Right kidney (tissue), 1 donor: Measurements from ENCODE around the gene CDC42EP3.
A peak's percentile ranks its signal among the peaks of the same experiment; 100 is the strongest.

Experiments
- DNase-seq: peaks from one replicate; pipeline ENCODE4 v3.0.0-alpha.2; 2016

Gene CDC42EP3

GRCh38 chr2:37684809-37685208 lies 13.4 kb upstream of the CDC42EP3 start:
- no peak for DNase-seq

DNA sequence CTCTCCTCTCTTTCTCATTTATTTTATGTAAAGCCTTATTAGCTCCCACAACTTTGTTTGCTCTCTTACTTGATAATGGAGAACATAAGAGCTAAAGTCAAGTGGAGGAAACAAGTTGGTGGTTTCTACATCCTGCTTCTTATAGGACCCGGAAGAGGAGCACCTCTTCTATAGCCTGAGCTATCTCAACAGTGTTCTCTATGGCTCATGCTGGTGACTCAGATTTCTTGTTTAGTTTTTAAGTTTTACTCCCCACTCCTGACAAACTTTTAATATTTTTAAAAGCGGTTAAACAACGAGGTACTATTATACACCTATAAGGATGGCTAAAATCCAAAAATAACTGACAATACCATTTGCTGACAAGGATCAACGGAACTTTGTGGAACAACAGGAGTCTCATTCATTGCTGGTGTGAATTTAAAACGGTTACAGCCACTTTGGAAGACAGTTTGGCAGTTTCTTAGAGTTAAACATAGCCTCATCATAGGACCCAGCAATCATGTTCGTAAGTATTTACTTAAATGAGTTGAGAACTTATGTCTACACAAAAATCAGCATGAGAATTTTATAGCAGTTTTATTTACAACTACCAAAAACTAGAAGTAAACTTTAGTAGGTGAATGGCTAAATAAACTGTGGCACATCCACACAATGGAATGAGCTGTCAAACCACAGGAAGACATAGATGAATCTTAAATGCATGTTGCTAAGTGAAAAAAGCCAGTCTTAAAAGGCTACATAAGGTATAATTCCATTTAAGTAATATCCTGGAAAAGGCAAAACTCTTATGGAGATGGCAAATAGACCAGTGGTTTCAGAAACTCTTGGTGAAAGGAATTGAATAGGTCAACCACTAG lies 12.7 kb upstream of the CDC42EP3 start:
- no peak for DNase-seq

DNA sequence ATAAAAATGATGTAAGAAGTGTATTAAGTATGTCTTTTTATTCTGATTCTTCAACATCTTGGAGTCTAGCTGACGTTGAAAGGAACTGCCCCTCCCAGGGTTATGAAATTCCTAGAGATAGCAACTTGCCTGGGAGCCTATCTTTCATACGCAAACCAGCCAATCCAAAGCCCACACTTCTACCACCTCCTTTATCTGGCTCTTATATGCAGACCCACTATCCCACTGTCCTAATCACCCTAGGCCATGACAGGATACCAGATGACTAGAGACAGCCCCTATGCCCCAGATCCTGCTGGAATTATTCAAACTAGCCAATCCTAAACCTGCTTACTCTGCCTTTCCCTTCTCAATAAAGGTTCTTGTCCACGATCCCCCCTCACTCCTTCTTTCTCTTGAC lies 11.8 kb upstream of the CDC42EP3 start:
- DNase-seq: no peak

- no peak for DNase-seq
These were observed 11.0 kb upstream of the CDC42EP3 start for GRCh38 chr2:37682473-37682872.

DNA sequence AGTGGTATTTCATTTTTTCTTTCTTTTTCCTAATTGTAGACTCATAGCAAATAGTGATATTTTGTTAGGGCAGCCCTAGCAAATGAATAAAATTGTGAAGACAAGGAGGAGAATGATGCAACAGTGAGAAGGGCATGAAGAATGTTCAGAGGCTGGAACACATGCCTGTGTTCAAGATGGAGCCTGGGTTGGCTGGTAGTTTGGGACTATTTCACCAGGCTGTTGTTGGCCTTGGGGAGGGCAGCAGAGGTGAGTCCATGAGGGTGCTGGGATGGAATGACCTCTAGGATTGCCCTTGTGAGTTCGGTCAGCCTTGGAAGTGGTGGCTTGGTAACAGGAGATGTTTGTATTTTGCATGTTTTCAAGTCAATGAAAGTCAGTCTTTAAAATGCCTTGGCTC lies 10.1 kb upstream of the CDC42EP3 start:
- no peak for DNase-seq

DNA sequence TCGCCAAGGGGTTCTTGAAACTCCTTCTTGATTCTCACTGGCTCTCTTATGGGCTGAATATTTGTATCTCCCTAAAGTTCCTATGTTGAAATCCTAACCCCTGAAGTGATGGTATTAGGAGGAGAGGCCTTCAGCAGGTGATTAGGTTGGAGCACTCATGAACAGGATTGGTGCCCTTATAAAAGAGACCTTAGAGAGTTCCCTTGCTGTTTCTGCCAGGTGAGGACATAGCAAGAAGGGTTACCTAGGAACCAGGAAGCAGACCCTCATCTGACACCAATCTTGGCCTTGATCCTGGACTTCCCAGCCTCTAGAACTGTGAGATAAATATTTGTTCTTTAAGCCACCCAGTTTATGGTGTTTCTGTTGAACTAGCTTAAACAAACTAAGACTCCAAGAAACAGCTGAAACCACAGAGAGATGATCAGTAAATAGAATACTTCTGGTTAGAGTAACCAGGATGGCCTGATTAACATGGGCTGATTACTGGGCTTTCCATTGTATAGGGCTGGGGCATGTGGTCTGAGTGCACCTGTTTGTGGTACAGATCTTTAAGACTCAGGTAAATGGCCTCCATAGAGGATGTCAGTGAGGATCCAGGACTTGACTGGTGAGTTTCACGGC lies 7.7 kb upstream of the CDC42EP3 start:
- no peak for DNase-seq

GRCh38 chr2:37676274-37676673 lies 4.8 kb upstream of the CDC42EP3 start:
- no peak for DNase-seq

GRCh38 chr2:37674946-37675345 lies 3.5 kb upstream of the CDC42EP3 start:
- DNase-seq: no peak

DNA sequence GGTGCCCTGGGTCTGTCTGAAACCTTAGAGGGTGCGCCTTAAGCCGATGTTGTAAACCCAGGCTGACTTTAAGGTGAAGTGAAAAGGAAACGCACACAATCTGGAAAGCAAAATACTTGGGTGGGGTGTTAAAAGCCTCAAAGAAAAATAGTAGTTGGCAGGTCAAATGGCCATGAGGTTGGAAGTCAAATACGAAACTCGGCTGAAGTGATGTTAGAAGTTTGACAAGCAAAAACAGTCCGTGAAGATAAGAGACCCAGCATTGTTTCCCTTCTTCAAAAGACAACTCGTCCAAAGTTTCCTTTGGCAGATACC lies 1.4 kb upstream of the CDC42EP3 start:
- DNase-seq: no peak

- DNase-seq: peak; percentile 98
These were observed 845 bp upstream of the CDC42EP3 start for GRCh38 chr2:37672104-37672869.

DNA sequence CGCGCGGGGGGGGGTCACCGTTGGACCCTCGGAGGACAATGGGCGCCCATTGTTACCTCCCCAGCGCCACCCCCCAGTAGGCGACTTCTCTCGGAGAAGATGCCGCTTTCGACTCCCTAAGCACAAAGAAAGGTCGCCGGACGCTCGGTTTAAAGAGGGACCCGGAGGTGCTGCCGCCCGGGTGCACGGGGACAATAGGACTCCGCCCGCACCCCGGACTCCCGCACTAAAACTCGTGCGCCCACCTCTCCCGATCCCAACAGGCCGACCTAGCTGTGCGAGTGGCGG lies 318 bp upstream of the CDC42EP3 start:
- no peak for DNase-seq

- DNase-seq: peak; percentile 21
These were observed 949 bp downstream of the CDC42EP3 start for GRCh38 chr2:37670378-37671008.

DNA sequence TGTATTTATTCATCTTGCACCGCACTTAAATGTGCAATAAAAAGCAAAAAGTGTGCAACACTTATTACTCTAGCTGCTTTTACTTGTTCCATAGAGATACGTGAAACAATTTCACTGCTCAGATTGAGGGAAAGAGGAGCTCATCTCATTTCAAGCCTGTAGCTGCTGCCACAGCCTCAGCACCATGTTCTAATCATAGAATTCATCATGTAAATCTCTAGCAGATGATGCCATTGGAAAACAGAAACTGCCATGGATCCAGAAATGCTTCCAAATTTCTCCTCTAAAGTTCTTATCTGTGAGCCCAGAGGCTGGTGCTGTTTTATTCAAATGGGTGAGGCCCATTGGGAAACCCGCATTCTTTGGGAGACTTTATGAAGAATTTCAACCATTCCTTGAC lies 2.0 kb downstream of the CDC42EP3 start:
- no peak for DNase-seq

DNA sequence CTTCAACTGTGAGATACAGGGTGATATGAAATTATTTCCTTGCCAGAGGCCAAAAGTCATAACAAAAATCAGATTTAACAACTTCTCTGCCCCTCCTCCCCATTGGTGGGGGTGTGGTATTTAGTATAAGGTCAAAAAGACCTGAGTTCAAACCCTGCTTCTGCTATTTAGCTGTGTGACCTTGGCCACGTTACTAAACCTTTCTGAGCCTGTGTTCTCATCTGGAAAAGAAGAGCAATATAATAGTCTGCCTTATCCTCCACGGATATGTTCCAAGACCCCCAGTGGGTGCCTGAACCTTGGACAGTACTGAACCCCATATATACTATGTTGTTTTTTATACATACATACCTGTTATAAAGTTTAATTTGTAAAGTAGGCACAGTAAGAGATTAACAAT lies 3.7 kb downstream of the CDC42EP3 start:
- no peak for DNase-seq

DNA sequence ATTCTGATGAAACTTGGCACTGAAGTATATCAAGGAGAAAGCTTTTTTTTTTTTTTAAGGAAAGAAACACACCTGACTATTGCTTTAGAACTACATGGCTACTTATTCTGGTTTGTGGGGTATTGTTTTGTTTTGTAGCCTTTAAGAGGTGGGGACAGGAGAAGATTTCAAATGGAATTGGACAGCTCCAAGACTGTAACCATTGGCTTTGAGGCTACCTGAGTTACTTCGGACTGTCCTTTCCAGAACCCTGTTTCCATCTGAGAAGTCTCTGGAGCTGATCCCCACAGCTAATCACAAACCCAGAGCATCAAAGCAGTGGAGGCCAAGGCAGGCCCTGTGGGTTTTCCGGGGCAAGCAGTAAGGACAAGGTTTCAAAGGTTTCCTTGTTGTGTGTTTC lies 4.7 kb downstream of the CDC42EP3 start:
- DNase-seq: no peak

- DNase-seq: no peak
These were observed 5.7 kb downstream of the CDC42EP3 start for GRCh38 chr2:37665604-37666362.

DNA sequence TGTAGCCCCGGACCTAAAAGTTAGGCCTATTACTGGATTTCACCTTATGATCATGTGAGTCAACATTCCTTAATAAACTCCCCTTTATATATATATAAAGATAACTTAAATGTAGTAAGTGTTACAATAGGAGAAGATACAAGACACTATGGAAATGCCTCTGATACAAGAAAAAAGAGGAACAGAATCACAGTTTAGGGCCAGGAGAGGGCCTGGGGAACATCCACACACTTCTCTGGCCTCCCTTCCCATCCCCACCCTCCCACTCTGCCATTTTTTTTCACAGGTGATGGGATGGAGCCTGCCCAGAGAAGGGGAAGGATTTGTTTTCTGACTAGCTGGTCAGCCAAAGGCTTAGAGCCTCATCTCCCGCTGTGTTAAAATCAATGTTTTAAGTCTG lies 6.4 kb downstream of the CDC42EP3 start:
- DNase-seq: no peak

DNA sequence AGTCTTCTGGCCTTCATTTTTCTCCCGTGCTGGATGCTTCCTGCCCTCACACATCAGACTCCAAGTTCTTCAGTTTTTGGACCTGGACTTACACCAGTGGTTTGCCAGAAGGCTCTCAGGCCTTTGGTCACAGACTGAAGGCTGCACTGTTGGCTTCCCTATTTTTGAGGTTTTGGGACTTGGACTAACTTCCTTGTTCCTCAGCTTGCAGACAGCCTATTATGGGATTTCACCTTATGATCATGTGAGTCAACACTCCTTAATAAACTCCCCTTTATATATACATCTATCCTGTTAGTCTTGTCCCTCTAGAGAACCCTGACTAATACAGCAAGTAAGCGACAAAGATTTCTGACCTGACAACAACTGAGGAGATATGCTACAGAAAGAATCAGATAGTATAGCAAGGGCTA lies 7.2 kb downstream of the CDC42EP3 start:
- DNase-seq: no peak

DNA sequence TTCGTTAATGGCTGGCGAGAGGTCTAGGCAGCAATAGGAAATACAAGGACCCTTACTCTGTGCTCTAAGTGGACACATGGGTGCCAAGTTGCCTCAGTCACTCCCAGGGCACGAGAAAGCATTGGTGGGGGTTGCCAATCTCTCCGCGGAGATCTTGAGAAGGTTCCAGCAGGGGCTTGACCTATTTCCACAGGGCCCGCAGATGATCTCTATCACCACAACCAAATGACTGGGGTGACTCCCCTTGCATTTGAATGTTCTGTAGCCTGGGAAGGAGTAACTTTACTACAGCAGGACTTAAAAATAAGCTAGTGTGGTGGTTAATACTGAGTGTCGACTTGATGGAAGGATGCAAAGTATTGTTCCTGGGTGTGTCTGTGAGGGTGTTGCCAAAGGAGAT lies 8.1 kb downstream of the CDC42EP3 start:
- DNase-seq: no peak

GRCh38 chr2:37659723-37660122 lies 11.7 kb downstream of the CDC42EP3 start:
- no peak for DNase-seq

GRCh38 chr2:37658682-37659081 lies 12.8 kb downstream of the CDC42EP3 start:
- DNase-seq: no peak

DNA sequence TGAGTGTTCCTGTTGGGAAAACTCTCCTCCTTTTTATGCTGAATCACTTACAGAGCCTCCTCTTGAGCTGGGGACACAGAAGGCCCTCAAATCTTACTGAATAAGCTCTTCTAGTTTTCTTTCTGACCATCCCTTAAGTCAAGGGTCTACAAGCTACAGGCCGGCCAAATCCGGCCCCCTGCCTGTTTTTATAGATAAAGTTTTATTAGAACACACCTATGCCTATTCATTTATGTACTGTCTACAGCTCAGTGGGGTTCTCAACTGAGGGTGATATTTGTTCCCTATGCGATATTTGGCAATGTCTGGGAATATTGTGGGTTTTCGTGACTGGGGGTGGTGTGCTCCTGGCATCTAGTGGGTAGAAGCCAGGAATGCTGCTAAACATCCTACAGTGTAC lies 14.0 kb downstream of the CDC42EP3 start:
- no peak for DNase-seq
